ENCODE data around the gene NEUROG2. TPM values are rescaled to one million over a fixed set of nuclear protein-coding genes. Genes with fewer than 3 reads are reported as not detected.
"Not testable (repeated sequence)": the region's sequence is repeated elsewhere in the genome, so short reads cannot be mapped to it uniquely, and the experiment has no call there.

NEUROG2 gene
- total RNA-seq, 1 experiment from 2014 or later = 0.12 TPM

DNA sequence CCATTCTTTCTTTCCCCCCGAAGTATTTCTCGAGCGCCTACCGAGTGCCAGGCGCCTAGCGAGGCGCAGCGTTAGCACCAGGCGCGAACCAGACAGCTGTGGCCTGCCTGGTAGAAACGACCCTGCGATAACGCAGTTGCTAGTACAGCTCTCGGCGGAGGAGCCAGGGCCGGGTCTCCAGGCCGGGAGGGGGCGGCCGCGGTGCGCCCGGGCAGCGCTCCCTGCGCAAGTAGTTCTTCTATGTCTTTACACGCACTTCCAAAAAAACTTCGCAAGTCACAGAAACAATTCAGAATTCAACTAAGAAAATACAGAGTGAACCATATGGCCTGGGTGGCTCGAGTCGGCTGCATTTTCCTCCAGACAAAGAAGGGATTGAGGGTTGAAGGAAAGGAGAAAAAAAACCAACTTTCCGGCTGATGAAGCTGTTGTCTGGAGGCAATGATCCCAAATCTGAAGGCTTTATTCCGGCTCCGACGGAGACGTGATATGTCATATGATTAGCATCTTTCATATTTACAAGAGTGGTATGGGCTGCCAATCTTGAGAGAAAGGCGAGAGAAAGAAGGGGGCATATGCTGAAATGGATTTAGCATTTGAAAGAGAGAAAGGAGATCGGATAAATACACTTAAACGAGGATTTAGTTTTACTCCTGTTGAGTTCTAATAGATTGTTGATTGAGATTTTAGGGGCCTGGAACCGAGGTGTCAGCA lies 7.2 kb upstream of the NEUROG2 start:
- H3K9ac ChIP-seq (ENCODE audit: low read length) = no peak overlapping the region
- ATAC-seq = no peak
- intact Hi-C loops (cut with micrococcal nuclease) = loop anchor here (1.0 to 10.0 kb wide), 2 partner anchors 288 to 424 kb away; partner anchors contain the start of gene AP1AR

DNA sequence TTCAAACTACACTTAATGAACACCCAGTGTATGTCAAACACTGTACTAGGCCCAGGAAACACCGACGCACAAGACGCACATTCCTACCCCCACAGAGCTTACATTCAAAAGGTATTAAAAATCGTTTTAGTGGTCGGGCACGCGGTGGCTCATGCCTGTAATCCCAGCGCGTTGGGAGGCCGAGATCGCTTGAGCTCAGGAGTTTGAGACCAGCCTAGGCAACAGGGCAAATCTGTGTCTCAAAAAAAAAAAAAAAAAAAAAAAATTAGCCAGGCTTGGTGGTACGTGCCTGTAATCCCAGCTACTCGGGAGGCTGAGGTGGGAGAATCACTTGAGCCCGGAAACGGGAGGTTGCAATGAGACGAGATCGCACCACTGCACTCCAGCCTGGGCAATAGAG lies 6.5 kb upstream of the NEUROG2 start:
- ChIA-PET CTCF (interaction anchor here (0.6 to 1.1 kb wide), 3 partner anchors 14 to 462 kb away, joined by 3 read pairs; no protein-coding TSS in a partner anchor), RAD21 (ENCODE audit: low non-redundant PET in 1 of 2, low total read pairs in 2 of 2, uncharacterized antibody in 2 of 2, unreplicated experiment in 2 of 2) (interaction anchor here in 1 of 2 experiments (0.8 kb wide), 1 partner anchor 9 kb away, joined by 3 read pairs; no protein-coding TSS in a partner anchor)
- H3K4me2 ChIP-seq (ENCODE audit: low read length); H3K4me1 ChIP-seq (ENCODE audit: control insufficient read depth in 1 of 2, insufficient read depth in 2 of 2, low read length in 2 of 2); POLR2A ChIA-PET; H4K20me1 ChIP-seq (ENCODE audit: insufficient read depth); H3K4me3 ChIP-seq (replicated peaks in 1 of 2; ENCODE audit: low read depth in 1 of 2, low read length in 2 of 2); H3K9ac ChIP-seq (ENCODE audit: low read length); H3K27me3 ChIP-seq (ENCODE audit: insufficient read depth, low read length); BruUV-seq (replicated peaks); H3K79me2 ChIP-seq (ENCODE audit: insufficient read depth, low read length); H3K9me2 ChIP-seq (ENCODE audit: insufficient read depth); H3K36me3 ChIP-seq (ENCODE audit: control insufficient read depth in 1 of 2, insufficient read depth in 2 of 2, low read length in 2 of 2); DNase-seq (ENCODE audit: low read depth, low spot score); H3K9me3 ChIP-seq (ENCODE audit: control insufficient read depth in 1 of 2, insufficient read depth in 1 of 2, low read depth in 1 of 2, low read length in 2 of 2); H3K27ac ChIP-seq (ENCODE audit: low read depth, low read length); H2AFZ ChIP-seq (ENCODE audit: low read depth, low read length, poor library complexity, severe bottlenecking); ATAC-seq: not testable (repeated sequence)
- intact Hi-C loops (cut with micrococcal nuclease) = loop anchor here (10.0 kb wide), 1 partner anchor 288 kb away; the partner anchor contains the start of gene AP1AR

More for the DNA sequence above, 7.2 kb upstream of the NEUROG2 start:
- CTCF ChIA-PET = interaction anchor here (0.6 to 2.0 kb wide), 10 partner anchors 8 to 463 kb away, joined by 3 to 14 read pairs (median 5); partner anchors contain the start of gene NEUROG2
- H4K20me1 ChIP-seq (ENCODE audit: insufficient read depth) = no peaks in the 10 kb centered on the region
- no peak overlapping the region for H3K27ac ChIP-seq (ENCODE audit: low read depth, low read length)
- peak overlapping the region; percentile 85 for H2AFZ ChIP-seq (ENCODE audit: low read depth, low read length, poor library complexity, severe bottlenecking)
- RAD21 ChIA-PET (ENCODE audit: low non-redundant PET in 1 of 2, low total read pairs in 2 of 2, uncharacterized antibody in 2 of 2, unreplicated experiment in 2 of 2) = interaction anchor here in 1 of 2 experiments (0.6 to 1.2 kb wide), 4 partner anchors 8 to 242 kb away, joined by 3 read pairs; no protein-coding TSS in a partner anchor
- peaks cover under 1% of the 10 kb centered on the region; the same call in 1 of the 2 replicates for H3K27me3 ChIP-seq (ENCODE audit: insufficient read depth, low read length)
- no peak for DNase-seq (ENCODE audit: low read depth, low spot score)
- H3K36me3 ChIP-seq (ENCODE audit: control insufficient read depth in 1 of 2, insufficient read depth in 2 of 2, low read length in 2 of 2) = no peaks in the 10 kb centered on the region
- H3K79me2 ChIP-seq (ENCODE audit: insufficient read depth, low read length) = no peaks in the 10 kb centered on the region
- H3K4me2 ChIP-seq (ENCODE audit: low read length) = peak overlapping the region; percentile 84
- BruUV-seq (replicated peaks) = no TSS peak
- H3K4me3 ChIP-seq (replicated peaks in 1 of 2; ENCODE audit: low read depth in 1 of 2, low read length in 2 of 2) = peak overlapping the region; percentile 45 to 61; a peak in 3 of 4 replicates
- no peaks in the 10 kb centered on the region for H3K9me3 ChIP-seq (ENCODE audit: control insufficient read depth in 1 of 2, insufficient read depth in 1 of 2, low read depth in 1 of 2, low read length in 2 of 2)
- peaks cover 0 to 9% of the 10 kb centered on the region in 2 experiments; a peak in 1 of 4 replicates for H3K4me1 ChIP-seq (ENCODE audit: control insufficient read depth in 1 of 2, insufficient read depth in 2 of 2, low read length in 2 of 2)
- POLR2A ChIA-PET = no interaction called here
- TF ChIP-seq POLR2A (IDR thresholded peaks at IDR 0.05; ENCODE audit: borderline replicate concordance, extremely low read depth, insufficient read depth, insufficient read length) = no peak
- no peaks in the 10 kb centered on the region for H3K9me2 ChIP-seq (ENCODE audit: insufficient read depth)
